Lower lobe of right lung (tissue), 2 donors: ENCODE results near the gene PRSS38. TPM values are rescaled to one million over a fixed set of nuclear protein-coding genes. Genes with fewer than 3 reads are reported as not detected.

ENCODE experiments used
- ATAC-seq, 2 donors: fragments of 200-7000 bp; cut with Tn5 transposase; one replicate each; pipeline ENCODE4 v1.9.1; 2020 to 2022; ENCODE audit warnings: mild to moderate bottlenecking in 2 of 2, moderate library complexity in 2 of 2
- DNase-seq: peaks from one replicate; pipeline ENCODE4 v3.0.0-alpha.2; 2020
- H3K27ac ChIP-seq: fragments of 200-600 bp; one replicate; pipeline ENCODE4 v1.8.0; 2022
- H3K27me3 ChIP-seq: fragments of 200-600 bp; one replicate; pipeline ENCODE4 v1.8.0; 2022; ENCODE audit warnings: low read depth
- H3K36me3 ChIP-seq: fragments of 200-600 bp; one replicate; pipeline ENCODE4 v1.8.0; 2022; ENCODE audit warnings: mild to moderate bottlenecking
- H3K4me1 ChIP-seq: fragments of 200-600 bp; one replicate; pipeline ENCODE4 v1.8.0; 2022
- H3K4me3 ChIP-seq: fragments of 200-600 bp; one replicate; pipeline ENCODE4 v1.8.0; 2022; ENCODE audit warnings: mild to moderate bottlenecking
- H3K9me3 ChIP-seq: fragments of 200-600 bp; one replicate; pipeline ENCODE4 v1.8.0; 2022
- intact Hi-C: fragments of 100-400 bp; cut with DNase I; formaldehyde crosslinking; loops from one replicate; pipeline ENCODE4 v1.11.0; 2022
- total RNA-seq: library from RNA; stranded (reverse); fragmentation: NEBNext Ultra II Directional; extraction: Animal tissue kit (Norgen Biotek cat#: 25700); gene quantifications from one replicate; pipeline ENCODE4 v1.2.1, GENCODE V29; 2021
- TF ChIP-seq, protein P1 (sequence below): fragments of 200-600 bp; IDR thresholded peaks from one replicate; pipeline ENCODE4 v1.8.0; 2022; ENCODE audit warnings: antibody characterized with exemption, mild to moderate bottlenecking
- donor health status: DM: no; HTN: yes; CAD: no; lungs with severe emphysema.

The PRSS38 gene
- total RNA-seq, 1 donor from 2014 or later = not detected

DNA sequence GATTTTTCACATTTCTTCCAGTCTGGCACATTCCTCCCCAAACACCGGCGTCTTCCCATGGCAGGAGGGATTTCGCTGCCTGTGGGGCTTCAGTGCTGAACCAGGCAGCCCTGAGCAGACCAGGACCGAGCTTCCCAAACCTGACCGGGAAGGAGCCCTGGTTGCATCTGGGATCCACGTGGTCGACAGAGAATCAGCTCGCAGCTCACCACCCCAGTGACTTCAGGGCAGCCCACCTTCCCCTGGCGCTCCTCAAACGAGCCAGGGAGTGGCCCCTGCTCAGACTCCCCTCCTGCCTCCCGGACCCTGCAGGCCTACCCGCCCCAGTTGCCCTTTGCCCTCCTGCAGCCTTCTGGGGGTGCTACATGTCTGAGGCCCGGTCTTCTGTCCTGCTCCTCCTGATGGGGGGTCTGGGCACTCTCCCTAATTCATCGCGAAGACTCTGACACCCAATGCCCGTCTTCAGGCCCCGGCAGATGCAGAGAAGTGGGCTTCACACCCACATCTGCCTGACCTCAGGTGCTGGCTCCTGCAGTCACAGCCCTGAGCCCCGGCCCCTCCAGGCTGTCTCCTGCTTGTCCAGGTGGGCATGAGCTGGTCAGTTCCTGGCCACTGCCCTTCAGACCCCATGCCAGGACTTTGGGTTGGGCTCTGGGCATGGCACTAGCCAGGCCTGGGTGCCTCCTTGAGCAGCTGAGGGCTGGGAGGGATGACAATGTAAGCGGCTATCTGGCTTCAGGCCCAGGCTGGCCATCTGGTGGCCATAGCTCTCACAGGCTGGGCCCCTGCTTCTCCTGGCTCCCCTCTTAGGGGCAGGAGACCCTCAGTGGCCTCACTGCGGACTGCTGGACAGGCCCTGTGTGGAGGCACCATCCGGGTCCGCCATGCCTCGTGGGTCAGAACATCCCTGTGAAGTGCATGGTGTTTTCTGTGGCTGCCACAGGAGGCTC lies 26.1 kb upstream of the PRSS38 start:
- Histone ChIP-seq H3K27me3 (no peaks in the 10 kb centered on the region), H3K9me3 (no peaks in the 10 kb centered on the region), H3K36me3 (no peaks in the 10 kb centered on the region), H3K27ac (no peak overlapping the region), H3K4me1 (peaks cover 28% of the 10 kb centered on the region), H3K4me3 (peak overlapping the region; percentile 68)
- no peak for DNase-seq
- TF ChIP-seq, protein P1, sequence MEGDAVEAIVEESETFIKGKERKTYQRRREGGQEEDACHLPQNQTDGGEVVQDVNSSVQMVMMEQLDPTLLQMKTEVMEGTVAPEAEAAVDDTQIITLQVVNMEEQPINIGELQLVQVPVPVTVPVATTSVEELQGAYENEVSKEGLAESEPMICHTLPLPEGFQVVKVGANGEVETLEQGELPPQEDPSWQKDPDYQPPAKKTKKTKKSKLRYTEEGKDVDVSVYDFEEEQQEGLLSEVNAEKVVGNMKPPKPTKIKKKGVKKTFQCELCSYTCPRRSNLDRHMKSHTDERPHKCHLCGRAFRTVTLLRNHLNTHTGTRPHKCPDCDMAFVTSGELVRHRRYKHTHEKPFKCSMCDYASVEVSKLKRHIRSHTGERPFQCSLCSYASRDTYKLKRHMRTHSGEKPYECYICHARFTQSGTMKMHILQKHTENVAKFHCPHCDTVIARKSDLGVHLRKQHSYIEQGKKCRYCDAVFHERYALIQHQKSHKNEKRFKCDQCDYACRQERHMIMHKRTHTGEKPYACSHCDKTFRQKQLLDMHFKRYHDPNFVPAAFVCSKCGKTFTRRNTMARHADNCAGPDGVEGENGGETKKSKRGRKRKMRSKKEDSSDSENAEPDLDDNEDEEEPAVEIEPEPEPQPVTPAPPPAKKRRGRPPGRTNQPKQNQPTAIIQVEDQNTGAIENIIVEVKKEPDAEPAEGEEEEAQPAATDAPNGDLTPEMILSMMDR = no peak
- intact Hi-C loops = no loop called here
- no peak for ATAC-seq

DNA sequence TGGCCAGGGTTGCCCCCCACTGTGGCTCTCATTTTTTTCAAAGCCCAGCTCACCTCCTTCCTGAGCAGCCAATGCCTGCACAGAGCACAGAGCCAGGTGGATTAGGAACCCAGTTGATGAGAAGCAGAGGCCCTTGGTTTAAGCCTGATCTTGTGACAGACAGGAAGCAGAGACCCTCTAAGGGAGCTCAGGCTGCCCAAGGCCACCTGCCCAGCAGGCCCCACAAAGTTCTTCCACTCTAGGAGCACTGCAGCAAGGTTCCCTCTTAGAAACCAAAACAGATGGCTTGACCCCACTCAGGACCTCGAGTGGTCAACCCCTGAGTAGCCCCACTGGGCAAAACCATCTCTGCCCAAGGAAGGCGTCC lies 25.5 kb upstream of the PRSS38 start:
- no peak for DNase-seq
- peaks cover 5% of the 10 kb centered on the region for H3K27me3 ChIP-seq
- intact Hi-C loops = no loop called here

DNA sequence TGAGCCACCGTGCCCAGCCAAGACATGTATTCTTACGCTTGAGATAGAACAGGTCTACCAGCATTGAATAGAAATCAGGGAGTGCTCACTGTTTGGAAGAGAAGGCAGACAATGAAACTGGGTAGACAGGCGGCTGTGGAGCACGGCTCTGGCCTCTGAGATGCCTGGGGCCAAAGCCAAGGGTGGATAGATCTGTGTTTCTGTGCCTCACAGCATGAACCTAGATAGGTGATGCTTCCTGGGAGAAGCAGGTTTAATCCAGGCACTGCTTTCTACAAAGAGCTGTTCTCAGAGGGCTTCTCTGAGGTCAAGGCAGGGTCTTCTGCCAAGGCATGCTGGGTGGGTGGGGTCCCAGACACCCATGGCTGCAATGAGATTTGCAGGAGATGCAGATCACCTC lies 24.6 kb upstream of the PRSS38 start:
- TF ChIP-seq, protein P1 = no peak
- DNase-seq (no peak), ATAC-seq (no peak)
- H3K27ac ChIP-seq = no peak overlapping the region
- peaks cover 31% of the 10 kb centered on the region for H3K4me1 ChIP-seq
- H3K36me3 ChIP-seq = no peaks in the 10 kb centered on the region
- no peaks in the 10 kb centered on the region for H3K9me3 ChIP-seq
- H3K4me3 ChIP-seq = no peak overlapping the region
- intact Hi-C loops = no loop called here
- H3K27me3 ChIP-seq = peaks cover 7% of the 10 kb centered on the region

More for the DNA sequence above, 25.5 kb upstream of the PRSS38 start:
- Histone ChIP-seq H3K4me3 (no peak overlapping the region), H3K36me3 (no peaks in the 10 kb centered on the region), H3K9me3 (no peaks in the 10 kb centered on the region), H3K4me1 (peaks cover 31% of the 10 kb centered on the region), H3K27ac (no peak overlapping the region)
- TF ChIP-seq, protein P1 = no peak
- no peak for ATAC-seq

DNA sequence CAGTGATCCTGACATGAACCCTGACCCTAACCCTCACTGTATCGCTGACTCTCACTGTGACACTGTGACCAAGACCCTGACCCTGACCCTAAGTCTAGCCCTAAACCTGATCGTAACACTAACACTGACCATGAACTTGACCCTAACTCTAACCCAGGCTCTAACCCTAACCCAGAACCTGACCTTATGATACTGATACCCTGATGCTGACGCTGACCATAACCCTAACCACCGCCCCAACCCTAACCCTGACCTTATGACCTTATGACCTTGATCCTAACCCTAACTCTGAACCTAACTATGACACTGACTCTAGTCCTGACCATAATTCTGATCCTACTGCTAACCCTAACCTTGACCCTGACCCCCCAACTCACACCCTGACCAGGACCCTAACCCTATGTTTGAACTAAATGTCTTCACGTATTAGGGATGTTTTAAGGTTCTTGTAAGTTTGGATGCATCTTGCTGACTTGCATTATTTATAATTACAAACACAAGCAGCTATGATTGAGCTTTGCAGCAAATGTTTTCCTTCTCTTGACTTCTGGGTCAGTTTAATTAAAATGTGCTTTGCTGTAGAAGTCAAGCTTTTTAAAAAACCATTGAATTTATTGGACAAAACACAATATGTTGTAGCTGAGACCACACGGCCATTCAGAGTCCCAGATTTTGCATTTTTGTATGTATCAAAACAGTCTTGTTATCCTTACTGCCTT lies 23.9 kb upstream of the PRSS38 start:
- H3K4me1 ChIP-seq = peaks cover 26% of the 10 kb centered on the region
- H3K4me3 ChIP-seq = no peak overlapping the region
- no peak overlapping the region for H3K27ac ChIP-seq
- H3K9me3 ChIP-seq = no peaks in the 10 kb centered on the region
- TF ChIP-seq, protein P1 = no peak
- no peak for ATAC-seq
- intact Hi-C loops = no loop called here
- no peaks in the 10 kb centered on the region for H3K36me3 ChIP-seq
- peaks cover 9% of the 10 kb centered on the region for H3K27me3 ChIP-seq
- no peak for DNase-seq

GRCh38 chr1:227792216-227793078 lies 23.0 kb upstream of the PRSS38 start:
- intact Hi-C loops = no loop called here
- peaks cover 17% of the 10 kb centered on the region for H3K4me1 ChIP-seq
- H3K4me3 ChIP-seq = no peak overlapping the region
- TF ChIP-seq, protein P1 = no peak
- peaks cover 9% of the 10 kb centered on the region for H3K27me3 ChIP-seq
- no peaks in the 10 kb centered on the region for H3K9me3 ChIP-seq
- DNase-seq = no peak
- ATAC-seq = no peak
- no peak overlapping the region for H3K27ac ChIP-seq
- no peaks in the 10 kb centered on the region for H3K36me3 ChIP-seq
